GM18517 (cell line): ENCODE measurements around the gene PCARE.

Experiments used
- ATAC-seq: cut with Tn5 transposase; IDR thresholded peaks from one replicate; pipeline ENCODE4 v1.9.1; 2021; ENCODE audit warnings: mild to moderate bottlenecking, moderate library complexity; ENCODE audit not compliant: unreplicated experiment

PCARE gene

DNA sequence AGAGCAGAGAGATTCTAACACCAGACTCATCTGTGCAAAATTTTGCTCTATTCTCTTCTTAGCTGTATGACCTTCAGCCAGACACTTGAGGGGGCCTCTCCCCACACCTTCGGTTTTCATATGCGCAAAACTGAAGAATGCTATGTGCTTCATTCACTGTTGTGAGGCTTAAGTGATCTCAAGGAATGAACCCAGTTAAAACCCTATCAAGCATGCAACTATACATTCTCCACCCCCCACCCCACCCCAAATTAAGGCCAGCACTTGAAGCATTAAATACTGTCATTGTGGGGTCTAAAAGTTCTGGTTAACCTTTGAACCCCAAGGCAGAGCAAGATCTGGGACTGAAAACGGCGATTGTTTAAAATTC is 10.0 kb downstream of the PCARE start:
- no peak for ATAC-seq

DNA sequence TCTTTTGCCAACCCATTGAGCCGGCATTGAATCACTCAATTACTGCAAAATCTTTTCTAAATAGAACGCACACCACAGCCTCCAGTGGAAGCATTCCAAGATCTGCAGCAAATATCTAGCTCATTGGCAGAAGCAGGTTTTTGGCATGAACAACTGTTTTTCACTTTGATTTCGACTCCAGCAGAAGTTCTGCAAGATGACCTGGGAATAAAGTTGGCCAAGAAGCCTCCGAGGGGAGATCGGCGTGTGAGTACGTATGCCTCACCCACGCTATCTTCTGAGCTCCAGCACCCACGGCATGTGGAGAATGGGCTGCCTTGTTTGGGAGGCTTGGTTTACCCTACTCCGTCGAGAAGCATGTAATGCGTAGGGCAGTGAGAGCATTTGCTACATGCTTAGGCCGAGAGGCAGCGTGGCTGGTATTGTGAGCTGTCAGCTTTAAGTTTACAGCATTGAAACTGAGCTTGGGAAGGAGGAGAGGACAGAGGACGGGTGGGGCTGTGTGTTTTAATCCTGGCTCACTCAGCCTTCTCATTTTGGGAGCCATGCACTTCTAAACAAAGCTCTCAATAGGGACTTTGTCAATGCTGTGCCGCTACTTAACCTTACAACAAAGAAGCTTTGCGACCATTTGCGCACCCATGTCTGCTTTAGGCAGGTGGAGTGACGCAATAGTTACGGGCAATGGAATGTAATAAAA is 10.5 kb downstream of the PCARE start:
- no peak for ATAC-seq

DNA sequence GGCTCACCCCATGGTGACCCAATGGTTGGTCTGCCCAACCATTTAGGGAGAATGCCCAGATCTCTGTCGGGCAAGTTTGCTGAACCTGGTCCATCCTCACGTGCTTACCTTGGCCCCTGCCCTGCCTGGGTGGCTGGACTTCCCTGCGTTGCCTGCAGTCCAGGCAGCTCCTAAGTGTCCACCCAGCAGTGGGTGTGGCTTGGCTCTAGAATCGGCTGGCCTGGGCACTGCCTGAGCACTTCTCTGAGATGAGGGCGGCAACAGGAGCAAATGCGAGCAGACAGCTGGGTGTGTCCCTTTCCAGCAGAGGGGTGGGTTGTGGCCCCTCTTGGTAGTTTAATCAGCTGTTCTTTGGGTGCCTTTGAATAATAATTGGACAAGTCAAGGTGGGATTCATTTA is 11.3 kb downstream of the PCARE start:
- ATAC-seq: no peak

DNA sequence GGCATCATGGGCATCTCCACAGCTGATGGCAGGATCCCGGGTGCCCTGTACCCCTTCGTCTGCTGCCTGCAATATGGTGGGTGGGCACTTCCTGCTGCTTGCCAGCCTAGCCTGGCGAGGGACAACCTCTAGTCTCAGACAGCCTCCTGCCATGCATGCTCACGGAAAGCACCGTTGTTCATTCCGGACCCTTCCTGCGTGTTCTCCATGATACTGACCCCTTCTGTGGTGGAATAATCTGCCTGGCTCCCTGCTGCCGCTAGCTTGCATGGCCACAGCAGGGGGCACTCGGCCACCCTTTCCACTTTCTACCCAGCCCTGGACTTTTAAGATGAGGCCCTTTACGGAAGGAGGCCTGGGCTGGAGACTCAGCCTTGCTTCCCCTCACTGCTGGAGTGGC is 12.0 kb downstream of the PCARE start:
- no peak for ATAC-seq

DNA sequence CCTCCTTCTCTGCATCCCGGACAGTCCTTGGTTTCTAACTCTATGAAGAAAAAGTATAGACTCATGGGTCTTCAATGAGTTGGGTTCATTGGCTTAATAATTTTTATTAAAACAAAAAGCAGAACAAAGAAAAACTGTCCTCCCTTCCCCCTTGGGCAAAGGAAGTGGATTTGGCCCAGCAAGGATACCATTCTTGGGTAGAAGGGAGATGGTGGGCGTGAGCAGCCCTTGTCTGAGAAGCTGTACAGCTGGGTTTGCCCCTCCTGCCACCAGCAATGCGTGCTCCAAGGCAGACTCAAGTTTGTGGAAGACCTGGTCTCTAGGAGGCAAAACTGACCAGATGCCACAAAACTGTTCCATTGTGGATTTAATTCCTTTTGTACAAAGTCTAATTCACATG is 12.7 kb downstream of the PCARE start:
- no peak for ATAC-seq

DNA sequence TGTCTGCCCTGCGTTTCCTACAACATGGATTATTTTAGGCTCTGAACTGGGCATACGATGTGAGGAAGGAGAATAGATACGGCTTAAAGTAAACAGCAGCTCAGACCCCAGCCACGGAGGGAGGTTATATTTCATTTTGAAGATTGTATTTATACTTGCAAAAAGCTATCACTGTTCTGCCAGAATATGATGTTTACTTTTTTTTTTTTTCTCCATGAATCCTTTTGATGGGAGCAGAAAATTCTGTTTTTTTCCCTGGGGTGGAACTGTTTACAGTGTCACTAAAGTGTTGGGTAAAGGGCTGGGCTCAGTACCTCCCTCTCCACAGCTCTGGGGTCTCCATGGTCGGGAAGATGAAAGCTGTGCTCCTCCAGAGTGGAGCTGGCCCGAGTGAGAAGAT is 13.1 kb downstream of the PCARE start:
- no peak for ATAC-seq

DNA sequence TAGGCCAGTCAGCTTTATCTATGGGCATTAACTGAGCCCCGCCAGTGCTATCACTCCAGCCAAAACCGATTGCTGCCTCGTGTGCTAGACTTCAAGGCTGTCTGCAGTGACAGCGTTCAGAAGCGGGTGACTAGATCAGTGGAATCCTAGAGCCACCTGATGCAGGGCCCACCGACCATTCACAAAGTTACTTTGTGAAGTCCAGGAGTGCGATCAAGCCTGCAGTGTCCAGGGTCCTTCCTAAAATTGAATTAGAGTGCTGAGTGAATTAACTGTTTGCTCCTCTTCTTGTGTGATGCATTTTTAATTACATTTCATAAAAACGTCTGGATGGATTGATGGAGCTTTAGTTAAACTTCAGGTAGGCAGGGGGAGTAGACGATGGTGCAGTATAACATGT is 13.9 kb downstream of the PCARE start:
- ATAC-seq: no peak

DNA sequence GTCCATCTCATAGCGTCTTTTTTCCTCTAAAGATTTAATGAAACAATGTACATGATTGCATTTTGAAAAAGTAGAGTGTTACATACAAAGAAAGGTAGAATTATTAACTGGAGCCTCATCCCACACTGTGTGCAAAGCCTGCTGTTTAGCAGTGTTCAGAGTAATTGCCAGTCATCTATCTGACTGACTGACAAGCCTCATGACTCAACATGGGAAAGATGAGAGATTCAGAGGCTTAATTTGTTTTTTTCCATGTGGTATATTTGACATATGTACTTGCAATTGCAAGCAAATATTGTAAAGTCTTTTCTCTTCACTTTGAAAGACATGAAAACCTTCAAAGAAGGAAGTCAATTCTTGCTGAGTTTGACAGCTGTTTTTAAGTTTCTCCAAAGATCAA is 14.7 kb downstream of the PCARE start:
- ATAC-seq: no peak

DNA sequence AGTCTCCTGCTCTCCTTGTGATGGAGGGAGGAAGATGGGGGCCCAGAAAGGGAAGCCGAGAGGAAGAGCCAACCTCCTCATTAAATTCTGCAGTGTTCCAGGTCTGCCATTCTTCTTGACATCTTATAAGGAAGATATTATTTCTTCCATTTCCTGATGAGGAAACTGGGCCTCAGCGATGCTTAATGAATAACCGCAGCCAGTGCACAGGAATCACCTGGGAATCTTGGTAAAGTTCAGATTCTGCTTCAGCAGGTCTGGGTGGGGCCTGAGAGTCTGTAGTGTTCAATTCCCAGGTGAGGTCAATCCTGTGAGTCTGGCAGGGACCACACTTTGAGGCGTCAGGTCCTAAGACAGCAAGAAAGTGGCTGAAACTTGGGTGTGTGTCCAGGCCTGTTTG is 17.3 kb downstream of the PCARE start:
- no peak for ATAC-seq

DNA sequence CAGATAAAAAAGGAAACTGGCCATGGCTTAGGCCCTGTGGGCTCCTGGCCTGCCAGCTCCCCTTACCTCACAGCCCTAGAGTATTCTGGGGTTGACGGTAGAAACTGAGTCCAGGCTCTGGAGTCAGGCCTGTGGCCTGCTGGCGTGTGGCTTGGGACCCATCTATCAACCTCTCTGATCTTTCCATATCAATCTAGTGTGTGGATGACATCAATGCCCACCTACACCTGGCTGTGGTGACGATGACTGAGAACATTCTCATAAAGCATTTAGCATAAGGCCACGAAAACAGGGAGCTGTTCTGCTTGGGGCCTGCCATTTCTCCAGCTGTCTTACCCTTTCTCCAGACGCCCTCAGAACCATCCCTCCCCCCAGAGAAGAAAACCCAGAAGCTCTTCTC is 17.9 kb downstream of the PCARE start:
- no peak for ATAC-seq

DNA sequence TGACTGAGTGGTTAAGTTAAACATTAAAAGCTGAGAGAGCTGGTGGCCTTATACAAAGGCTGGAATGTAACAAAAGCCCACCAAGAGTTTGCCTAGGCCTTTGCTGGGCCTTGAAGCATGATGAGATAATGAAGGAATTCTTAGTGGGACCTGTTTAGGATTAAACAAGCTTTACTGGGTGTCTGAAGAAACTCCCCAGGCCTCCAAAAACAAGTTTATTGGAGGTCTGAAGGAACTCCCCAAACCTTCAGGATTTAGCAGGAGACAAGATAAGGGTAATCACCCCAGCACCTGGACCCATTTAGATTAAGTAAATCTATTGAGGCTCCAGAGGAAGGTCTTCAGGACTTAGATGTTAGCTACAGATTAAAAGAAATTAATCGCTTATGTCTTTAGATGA is 18.7 kb downstream of the PCARE start:
- ATAC-seq: no peak

DNA sequence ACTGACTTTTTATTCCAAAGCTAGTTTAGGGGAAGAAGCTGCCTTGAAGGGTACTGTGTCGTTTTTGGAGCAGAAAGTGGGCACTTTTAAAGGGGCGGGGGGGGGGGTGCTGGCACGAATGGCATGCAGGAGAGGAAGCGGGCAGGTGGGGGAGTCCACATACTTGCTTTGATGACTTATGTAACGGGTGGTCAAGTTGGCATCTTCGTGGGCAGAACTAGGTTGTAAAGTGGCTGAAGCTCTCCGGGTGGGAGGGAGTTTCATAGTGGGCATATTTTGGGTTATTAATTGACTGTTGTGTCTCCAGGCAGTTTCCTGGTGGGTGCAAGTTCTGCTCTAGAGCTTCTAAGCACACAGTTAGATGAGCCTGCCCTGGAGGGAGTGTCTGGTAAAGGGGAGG is 19.9 kb downstream of the PCARE start:
- no peak for ATAC-seq

DNA sequence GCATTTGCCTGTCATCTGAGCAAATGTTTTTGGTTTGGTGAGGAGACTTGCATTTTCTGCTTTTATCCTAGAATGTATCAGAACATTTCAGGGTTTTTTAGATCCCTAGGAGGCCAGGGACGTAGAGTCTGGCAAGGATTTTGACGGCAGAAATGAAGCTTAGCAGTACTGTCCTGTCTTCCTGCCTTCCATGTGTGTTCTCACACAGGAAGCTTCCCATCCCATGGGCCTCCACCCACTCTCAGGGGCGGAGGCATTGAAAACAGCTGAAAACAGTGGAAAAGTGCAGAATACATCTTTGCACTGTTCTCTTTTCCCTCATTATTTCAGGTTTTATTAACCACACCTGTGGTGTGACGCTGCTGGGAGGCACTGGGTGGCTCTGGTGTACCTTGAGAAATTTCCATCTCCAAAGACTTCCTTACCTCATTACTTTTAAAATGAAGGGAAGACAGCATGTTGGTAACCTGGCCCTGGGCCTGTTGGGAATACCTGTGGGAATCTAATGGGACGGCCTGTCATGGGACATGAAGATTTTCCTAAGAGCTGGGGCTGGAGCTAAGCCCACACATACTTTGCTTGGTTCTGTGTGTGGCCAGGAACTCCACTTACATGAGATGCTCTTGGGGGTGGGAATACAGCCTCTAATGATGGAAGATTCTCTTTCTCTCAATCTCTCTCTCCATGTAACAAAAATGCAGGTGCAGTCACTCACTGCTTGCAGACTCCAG is 20.5 kb downstream of the PCARE start:
- ATAC-seq: no peak

DNA sequence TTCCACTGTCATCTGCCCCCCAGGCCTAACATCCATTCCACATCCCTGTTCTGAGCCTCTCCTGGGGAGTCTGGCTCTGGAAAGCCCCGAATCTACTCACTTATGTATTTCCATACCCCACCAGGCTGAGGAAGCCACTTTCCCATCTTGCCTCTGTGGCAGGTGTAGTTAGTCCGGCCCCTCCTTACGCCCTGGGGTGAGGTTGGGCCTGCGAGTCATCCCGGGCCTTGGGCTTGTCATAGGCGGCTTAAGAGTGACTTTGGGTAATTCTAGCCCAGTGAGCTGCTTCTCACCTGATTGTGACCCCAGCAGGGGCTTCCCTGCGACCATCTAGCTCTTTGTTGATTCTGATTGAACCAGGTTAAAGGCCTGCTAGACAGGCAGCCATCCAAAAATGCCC is 21.1 kb downstream of the PCARE start:
- ATAC-seq: no peak

DNA sequence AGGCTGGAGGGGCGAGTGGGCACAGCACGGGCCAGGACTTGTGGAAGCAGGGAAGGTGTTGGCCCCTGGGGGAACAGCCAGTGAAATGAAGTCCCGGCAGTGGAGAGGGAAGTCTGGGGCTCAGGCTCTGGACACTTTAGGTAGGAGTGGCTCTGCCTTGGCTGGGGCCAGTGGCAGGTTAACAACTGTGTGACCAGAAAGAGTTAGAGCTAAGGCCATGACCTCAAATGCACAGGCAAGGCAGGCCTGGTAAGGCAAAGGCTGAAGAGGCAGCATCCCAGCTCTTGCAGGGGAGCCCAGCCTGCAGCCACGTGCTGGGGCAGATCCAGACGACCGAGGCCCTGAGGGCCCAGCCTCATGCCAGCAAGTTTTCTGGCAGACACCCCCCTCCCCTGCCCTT is 21.5 kb downstream of the PCARE start:
- no peak for ATAC-seq

DNA sequence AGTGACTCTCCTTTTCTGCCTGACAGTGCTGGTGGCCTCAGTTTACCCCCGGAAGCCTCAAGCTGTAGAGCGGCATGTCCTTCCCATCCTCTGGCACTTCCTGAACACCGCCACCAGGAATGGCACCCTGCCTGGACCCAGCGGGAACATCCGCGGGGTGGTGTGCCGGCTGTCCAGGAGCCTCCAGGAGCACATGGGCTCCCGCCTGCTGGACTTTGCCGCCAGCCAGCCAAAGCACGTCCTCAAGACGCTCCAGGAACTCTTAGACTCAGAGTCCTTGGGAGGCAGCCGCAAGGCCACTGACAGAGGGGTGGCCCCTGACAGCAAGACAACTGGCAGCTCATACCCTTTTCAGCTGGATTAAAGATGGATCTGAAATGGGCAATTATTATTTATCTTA is 22.6 kb downstream of the PCARE start:
- ATAC-seq: no peak

DNA sequence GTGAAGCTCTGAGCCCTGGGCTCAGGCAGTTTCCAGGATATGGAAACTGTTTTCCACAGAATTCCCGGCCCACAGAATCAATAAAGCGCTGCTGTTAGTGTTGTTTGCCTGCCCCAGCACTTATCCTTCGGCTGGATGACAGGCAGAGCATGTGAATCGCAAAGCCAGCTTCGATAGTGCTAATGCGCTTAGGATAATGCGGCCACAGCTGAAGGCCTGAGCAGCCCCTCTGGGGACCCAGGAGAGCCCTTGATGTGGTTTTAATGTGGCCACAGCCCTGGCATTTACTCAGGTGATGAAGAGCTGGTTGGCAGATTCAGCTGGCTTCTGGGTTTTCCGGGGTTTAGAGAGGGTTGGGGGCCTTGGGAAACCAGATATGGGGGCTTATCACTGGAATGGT is 23.7 kb downstream of the PCARE start:
- no peak for ATAC-seq

DNA sequence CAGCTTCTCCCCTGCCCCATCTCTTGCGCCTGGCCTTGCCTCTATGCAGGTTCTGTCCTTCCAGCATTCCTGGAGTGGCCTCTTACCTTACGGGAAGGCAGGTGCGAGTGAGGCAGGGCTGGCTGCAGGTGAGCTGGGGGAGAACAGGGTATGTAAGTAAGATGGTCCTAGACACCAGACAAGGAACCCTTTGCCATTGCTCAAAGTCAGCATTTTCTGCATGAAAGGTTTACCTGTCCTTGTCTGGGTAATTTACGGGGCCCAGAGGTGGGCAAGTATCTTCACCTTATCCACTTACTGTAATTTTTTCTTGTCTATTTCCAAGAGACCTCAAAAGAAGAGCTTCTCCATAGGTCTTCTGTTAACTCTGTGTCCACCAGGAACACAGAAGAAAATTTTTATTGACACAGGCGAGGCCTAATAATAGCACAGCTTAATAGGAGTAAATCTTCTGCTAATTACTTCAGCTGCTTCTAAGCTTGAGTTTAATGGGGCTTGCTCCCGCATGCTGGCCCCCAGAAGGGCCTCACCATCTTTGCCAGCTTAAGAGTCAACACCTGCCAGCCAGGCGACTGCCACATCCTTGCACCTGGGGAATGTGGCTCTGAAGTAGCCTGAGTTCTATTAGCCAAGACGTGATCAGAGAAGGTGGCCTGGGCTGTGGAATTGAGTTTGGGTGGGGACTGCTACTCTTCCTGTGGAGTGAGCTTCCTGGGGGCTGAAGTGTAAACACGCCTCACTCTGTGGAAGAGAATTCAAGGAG is 27.1 kb downstream of the PCARE start:
- no peak for ATAC-seq

DNA sequence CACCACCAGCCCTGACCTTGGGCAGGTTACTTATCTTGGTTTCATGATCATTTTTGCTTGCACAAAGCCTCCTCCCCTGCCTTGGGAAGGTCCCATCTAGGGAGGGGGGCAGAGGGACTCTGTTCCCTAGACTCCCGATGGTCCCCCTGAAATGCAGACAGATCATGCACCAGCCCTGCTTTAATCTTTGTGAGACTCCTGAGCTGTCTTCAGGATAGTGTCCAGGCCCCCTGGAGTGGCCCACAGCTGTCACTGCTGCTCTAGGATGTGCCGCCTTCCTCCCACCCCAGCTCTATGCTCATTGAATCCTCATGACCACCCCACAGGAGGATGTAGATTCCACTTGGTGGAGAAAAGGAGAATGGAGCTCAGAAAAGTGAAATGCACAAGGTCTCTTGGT is 28.0 kb downstream of the PCARE start:
- ATAC-seq: no peak

DNA sequence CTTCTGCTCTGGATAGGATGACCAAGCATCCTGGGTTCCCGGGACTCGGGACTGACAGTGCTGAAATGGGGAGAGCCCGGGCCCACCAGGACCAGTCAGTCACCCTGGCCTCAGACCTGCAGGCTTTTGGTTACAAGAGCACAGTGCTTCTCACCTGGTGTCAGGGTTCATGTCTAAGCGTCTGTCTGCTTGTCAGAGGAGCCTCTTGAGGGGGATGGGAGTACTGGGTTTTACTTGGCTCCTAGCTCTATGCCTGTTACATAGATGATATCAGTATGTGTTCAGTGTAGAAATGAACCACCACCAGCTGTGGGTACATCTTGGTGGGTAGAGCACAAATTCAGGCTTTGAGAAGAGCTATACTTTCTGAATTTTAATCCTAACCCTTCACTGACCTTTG is 29.9 kb downstream of the PCARE start:
- ATAC-seq: no peak

DNA sequence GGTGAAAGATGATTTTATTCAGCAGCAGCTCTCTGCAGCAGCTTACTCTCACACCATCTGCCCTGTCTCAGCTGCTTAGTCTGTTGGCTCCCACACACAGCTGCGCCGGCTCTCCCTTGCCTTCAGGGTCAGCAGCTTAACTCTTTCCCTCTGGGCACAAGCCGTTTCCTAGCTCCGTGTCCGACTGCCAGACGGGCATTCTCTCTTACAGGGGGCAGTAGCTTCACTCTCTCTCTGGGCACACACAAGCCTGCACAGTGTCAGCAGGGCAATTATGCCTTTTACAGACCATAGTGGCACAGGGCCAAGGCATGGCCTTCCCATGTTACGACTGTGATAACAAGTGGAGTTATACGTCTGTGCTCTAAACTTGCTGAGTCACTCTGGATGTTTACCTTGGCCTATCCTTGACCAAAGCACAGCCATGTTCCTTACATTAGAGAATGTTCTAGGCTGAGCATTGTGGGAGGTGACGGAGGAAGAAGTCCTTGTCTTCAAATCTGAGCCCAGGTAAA is 31.7 kb downstream of the PCARE start:
- ATAC-seq: no peak

DNA sequence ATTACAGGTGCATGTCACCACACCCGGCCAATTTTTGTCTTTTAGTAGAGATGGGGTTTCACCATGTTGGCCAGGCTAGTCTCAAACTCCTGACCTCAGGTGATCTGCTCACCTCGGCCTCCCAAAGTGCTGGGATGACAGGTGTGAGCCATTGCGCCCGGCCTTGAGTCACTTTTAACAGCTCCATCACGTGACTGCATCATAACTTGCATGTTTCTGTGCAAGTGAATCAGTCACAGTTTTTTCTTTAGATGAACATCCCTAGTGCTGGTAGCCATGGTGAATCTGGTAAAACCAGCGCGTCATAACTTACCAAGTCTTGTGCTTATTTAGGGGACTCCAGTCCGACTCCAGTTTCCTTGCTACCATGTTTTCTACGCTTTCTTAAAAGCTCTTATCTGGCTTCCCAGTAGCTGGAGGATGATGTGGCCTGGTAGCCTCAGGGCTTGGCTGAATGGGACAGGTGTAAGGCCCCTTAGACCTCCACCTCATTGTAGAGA is 33.1 kb downstream of the PCARE start:
- ATAC-seq: no peak
